Cardiac fibroblast (primary cell): ENCODE data around the gene WASHC2A.
"Not testable (repeated sequence)": the region's sequence is repeated elsewhere in the genome, so short reads cannot be mapped to it uniquely, and the experiment has no call there.

Experiments
- DNase-seq, 2 donors: peaks; one replicate each; pipeline versions ENCODE4 v3.0.0 to v3.0.0-alpha.2; 2010; ENCODE audit warnings: low read depth in 2 of 2
- H3K4me3 ChIP-seq, 2 donors: replicated peaks in 1 of 2; 1 replicate in 1 of 2; 2 replicates in 1 of 2; pipeline ENCODE4 v1.5.1; 2011; ENCODE audit warnings: low read depth in 2 of 2, low read length in 2 of 2, mild to moderate bottlenecking in 2 of 2, moderate library complexity in 1 of 2
- CTCF ChIP-seq: IDR thresholded peaks from one replicate; pipeline ENCODE4 v1.5.1; 2011; ENCODE audit warnings: low read depth, mild to moderate bottlenecking, low read length, inconsistent platforms

WASHC2A gene

GRCh38 chr10:50075544-50075943 is 7.8 kb downstream of the WASHC2A start:
- H3K4me3 ChIP-seq: not testable (repeated sequence)
- peak; percentile 6 for TF ChIP-seq CTCF
- peak in 1 of 2 donors; percentile 8 for DNase-seq

GRCh38 chr10:50091304-50091703 is 23.6 kb downstream of the WASHC2A start:
- not testable (repeated sequence) for DNase-seq, H3K4me3 ChIP-seq

GRCh38 chr10:50092928-50093327 is 25.2 kb downstream of the WASHC2A start:
- H3K4me3 ChIP-seq, DNase-seq: not testable (repeated sequence)

GRCh38 chr10:50094630-50095029 is 26.9 kb downstream of the WASHC2A start:
- DNase-seq, H3K4me3 ChIP-seq: not testable (repeated sequence)

GRCh38 chr10:50095402-50095801 is 27.6 kb downstream of the WASHC2A start:
- H3K4me3 ChIP-seq, DNase-seq: not testable (repeated sequence)

- DNase-seq, H3K4me3 ChIP-seq: not testable (repeated sequence)
Measured at GRCh38 chr10:50096722-50097121, 29.0 kb downstream of the WASHC2A start.

GRCh38 chr10:50098645-50099044 is 30.9 kb downstream of the WASHC2A start:
- DNase-seq, H3K4me3 ChIP-seq: not testable (repeated sequence)

- not testable (repeated sequence) for H3K4me3 ChIP-seq, DNase-seq
Measured at GRCh38 chr10:50101139-50101582, 33.4 kb downstream of the WASHC2A start.

GRCh38 chr10:50101747-50102146 is 34.0 kb downstream of the WASHC2A start:
- H3K4me3 ChIP-seq, DNase-seq: not testable (repeated sequence)

GRCh38 chr10:50102267-50102666 is 34.5 kb downstream of the WASHC2A start:
- not testable (repeated sequence) for H3K4me3 ChIP-seq
- peak in 1 of 2 donors; percentile 7 for DNase-seq

- H3K4me3 ChIP-seq, DNase-seq: not testable (repeated sequence)
Measured at GRCh38 chr10:50108999-50109698, 41.4 kb downstream of the WASHC2A start.

- not testable (repeated sequence) for H3K4me3 ChIP-seq, DNase-seq
Measured at GRCh38 chr10:50112419-50113112, 44.8 kb downstream of the WASHC2A start.

GRCh38 chr10:50126765-50127164 is 59.0 kb downstream of the WASHC2A start:
- not testable (repeated sequence) for DNase-seq, H3K4me3 ChIP-seq

- not testable (repeated sequence) for DNase-seq, H3K4me3 ChIP-seq
Measured at GRCh38 chr10:50127770-50128292, 60.1 kb downstream of the WASHC2A start.

- not testable (repeated sequence) for DNase-seq, H3K4me3 ChIP-seq
Measured at GRCh38 chr10:50131245-50131965, 63.7 kb downstream of the WASHC2A start.

- not testable (repeated sequence) for H3K4me3 ChIP-seq, DNase-seq
Measured at GRCh38 chr10:50132322-50132721, 64.6 kb downstream of the WASHC2A start.

- not testable (repeated sequence) for H3K4me3 ChIP-seq, DNase-seq
Measured at GRCh38 chr10:50132841-50133240, 65.1 kb downstream of the WASHC2A start.
